ENCODE measurements around the gene IFI30. TPM values are rescaled to one million over a fixed set of nuclear protein-coding genes. Genes with fewer than 3 reads are reported as not detected.

The IFI30 gene
- polyA plus RNA-seq, 3 donors, result 3,608 to 6,022 (median 4,550) TPM

DNA sequence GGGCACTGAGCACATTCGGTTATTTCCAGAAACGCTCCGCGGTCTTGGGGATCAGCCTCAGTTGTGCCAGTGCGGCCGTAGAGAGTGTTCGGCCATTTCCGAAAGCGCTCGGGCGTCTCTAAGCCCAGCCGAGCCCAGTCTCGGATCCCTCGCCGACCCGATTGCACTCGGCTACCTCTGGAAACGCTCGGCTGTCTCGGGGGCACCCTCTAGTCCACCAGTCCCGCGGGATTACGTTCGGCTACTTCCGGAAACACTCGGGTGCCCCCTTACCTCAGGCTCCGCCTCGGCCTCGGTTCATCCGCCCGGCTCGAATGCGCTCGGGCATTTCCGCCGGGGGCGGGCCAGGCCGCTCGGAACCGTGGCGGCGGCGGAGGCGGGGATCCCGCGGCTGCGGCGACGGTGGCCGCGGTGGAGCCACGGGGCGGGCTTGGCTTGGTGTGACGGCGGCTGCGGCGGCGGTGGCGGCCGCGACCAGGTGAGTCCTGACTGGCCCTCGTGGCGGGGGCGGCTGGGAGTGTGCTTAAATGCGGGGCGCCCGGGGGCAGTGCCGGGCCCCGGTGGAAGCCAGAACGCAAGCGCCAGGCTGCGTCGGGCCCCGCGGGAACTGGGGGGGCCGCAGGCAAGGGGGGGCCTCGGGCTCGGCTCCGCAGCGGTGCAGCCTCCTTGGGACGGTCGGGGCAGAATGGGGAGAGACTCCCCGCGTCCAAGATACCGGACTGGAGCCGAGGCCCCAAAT lies 20.6 kb upstream of the IFI30 start, which contains the start of gene PIK3R2:
TSS of gene PIK3R2 (plus strand) at position 347 of the 739 bp plus-strand sequence. CDS start 2,717 bp downstream, outside the sequence.
- intact Hi-C loops (cut with micrococcal nuclease), result loop anchor here (5.0 to 10.0 kb wide), 4 partner anchors 36 to 146 kb away; partner anchors contain the start of genes ARRDC2 (in 1 of the 2), MPV17L2 (in 1 of the 2) and RAB3A (in 1 of the 2)
- Histone ChIP-seq H3K27me3 (ENCODE audit: control insufficient read depth in 2 of 2, insufficient read depth in 2 of 2, low read length in 2 of 2) (no peaks in the 10 kb centered on the region), H3K79me2 (ENCODE audit: insufficient read depth, low read length) (peaks cover 13% of the 10 kb centered on the region), H4K20me1 (ENCODE audit: insufficient read depth, low read length) (peaks cover 37% of the 10 kb centered on the region), H3K9ac (ENCODE audit: insufficient read depth, low read length, poor library complexity, severe bottlenecking) (peak within 1 kb of the TSS; percentile 95), H2AFZ (ENCODE audit: insufficient read depth, low read depth, low read length, poor library complexity, severe bottlenecking) (peak within 1 kb of the TSS; percentile 91), H3K4me2 (replicated peaks; ENCODE audit: extremely low read depth, low read length, poor library complexity, severe bottlenecking) (peak within 1 kb of the TSS; percentile 98), H3K36me3 (replicated peaks in 1 of 2; ENCODE audit: control insufficient read depth in 1 of 2, insufficient read depth in 2 of 2, low read length in 2 of 2) (peaks cover 26 to 37% of the 10 kb centered on the region in 2 donors), H3K4me1 (ENCODE audit: control insufficient read depth in 1 of 2, insufficient read depth in 2 of 2, low read length in 2 of 2) (peaks cover 31 to 44% of the 10 kb centered on the region in 2 donors), H3K9me3 (replicated peaks in 1 of 2; ENCODE audit: control insufficient read depth in 1 of 2, insufficient read depth in 1 of 2, low read length in 2 of 2) (no peaks in the 10 kb centered on the region), H3K4me3 (replicated peaks in 1 of 3; ENCODE audit: low read depth in 2 of 3, low read length in 3 of 3) (peak within 1 kb of the TSS; percentile 65 to 92 (median 89)), H3K27ac (ENCODE audit: low read depth in 1 of 2, low read length in 2 of 2) (peak within 1 kb of the TSS; percentile 94 to 100)
- DNase-seq, result peak; percentile 96 to 98 (median 96)
- Mint-ChIP-seq H3K27me3 (ENCODE audit: low read depth in 3 of 3) (peaks cover 0 to 2% (median 1%) of the 10 kb centered on the region in 3 donors), H3K27ac (peak within 1 kb of the TSS; percentile 95 to 99 (median 97)), H3K36me3 (peaks cover 21 to 39% of the 10 kb centered on the region in 2 donors), H3K4me3 (peak within 1 kb of the TSS; percentile 87 to 93), H3K9me3 (peaks cover 0 to 1% (median 0%) of the 10 kb centered on the region in 7 donors), H3K4me1 (peaks cover 37% of the 10 kb centered on the region)
- WGBS (ENCODE audit: insufficient coverage), result under 1% methylated on average over 86 of the region's 86 CpGs
- TF ChIP-seq, protein P1, sequence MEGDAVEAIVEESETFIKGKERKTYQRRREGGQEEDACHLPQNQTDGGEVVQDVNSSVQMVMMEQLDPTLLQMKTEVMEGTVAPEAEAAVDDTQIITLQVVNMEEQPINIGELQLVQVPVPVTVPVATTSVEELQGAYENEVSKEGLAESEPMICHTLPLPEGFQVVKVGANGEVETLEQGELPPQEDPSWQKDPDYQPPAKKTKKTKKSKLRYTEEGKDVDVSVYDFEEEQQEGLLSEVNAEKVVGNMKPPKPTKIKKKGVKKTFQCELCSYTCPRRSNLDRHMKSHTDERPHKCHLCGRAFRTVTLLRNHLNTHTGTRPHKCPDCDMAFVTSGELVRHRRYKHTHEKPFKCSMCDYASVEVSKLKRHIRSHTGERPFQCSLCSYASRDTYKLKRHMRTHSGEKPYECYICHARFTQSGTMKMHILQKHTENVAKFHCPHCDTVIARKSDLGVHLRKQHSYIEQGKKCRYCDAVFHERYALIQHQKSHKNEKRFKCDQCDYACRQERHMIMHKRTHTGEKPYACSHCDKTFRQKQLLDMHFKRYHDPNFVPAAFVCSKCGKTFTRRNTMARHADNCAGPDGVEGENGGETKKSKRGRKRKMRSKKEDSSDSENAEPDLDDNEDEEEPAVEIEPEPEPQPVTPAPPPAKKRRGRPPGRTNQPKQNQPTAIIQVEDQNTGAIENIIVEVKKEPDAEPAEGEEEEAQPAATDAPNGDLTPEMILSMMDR (IDR thresholded peaks at IDR 0.05), result peak; percentile 43

DNA sequence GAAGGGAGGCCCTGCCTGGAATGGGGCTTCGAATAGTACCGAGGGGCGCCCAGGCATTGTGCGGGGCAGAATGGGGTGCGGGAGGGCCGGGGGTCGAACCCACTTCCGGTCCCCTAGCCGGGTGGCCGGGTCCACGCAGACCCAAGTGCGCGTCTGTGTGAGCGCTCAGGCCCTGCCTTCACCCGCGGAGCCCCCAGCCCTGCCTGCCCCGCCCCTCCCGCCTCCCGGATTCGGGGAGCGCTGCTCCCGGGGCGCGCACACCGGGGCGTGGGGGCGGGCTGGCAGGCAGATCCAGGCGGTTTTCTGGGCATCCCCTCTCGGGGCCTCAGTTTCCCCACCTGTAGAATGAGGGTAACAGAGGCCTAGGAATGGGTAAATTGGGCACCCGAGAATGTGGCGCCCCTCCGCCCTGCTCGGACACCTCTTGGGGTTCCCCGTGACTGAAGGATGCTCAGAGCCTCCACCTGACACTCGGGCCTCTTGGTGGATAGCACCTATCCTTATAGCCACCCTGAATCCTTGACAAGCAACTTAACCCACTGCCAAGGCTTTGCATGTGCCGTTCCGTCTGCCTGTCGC lies 20.0 kb upstream of the IFI30 start:
- peaks cover 23 to 30% of the 10 kb centered on the region in 2 donors for H3K36me3 ChIP-seq (replicated peaks in 1 of 2; ENCODE audit: control insufficient read depth in 1 of 2, insufficient read depth in 2 of 2, low read length in 2 of 2)
- H3K27ac Mint-ChIP-seq, result peak overlapping the region in 3 of 7 donors; percentile 57 to 70 (median 64)
- H3K9me3 Mint-ChIP-seq, result no peaks in the 10 kb centered on the region
- intact Hi-C loops (cut with micrococcal nuclease), result loop anchor here (5.0 to 10.0 kb wide), 4 partner anchors 36 to 146 kb away; partner anchors contain the start of genes ARRDC2 (in 1 of the 2), MPV17L2 (in 1 of the 2) and RAB3A (in 1 of the 2)
- peak overlapping the region; percentile 87 to 90 for H3K4me3 Mint-ChIP-seq
- peak overlapping the region; percentile 91 for H2AFZ ChIP-seq (ENCODE audit: insufficient read depth, low read depth, low read length, poor library complexity, severe bottlenecking)
- peaks cover 37% of the 10 kb centered on the region for H3K4me1 Mint-ChIP-seq
- H3K79me2 ChIP-seq (ENCODE audit: insufficient read depth, low read length), result peaks cover 13% of the 10 kb centered on the region
- H3K27me3 Mint-ChIP-seq (ENCODE audit: low read depth in 3 of 3), result peaks cover 0 to 2% (median 1%) of the 10 kb centered on the region in 3 donors
- H3K36me3 Mint-ChIP-seq, result peaks cover 14 to 32% of the 10 kb centered on the region in 2 donors
- peaks cover 31 to 44% of the 10 kb centered on the region in 2 donors for H3K4me1 ChIP-seq (ENCODE audit: control insufficient read depth in 1 of 2, insufficient read depth in 2 of 2, low read length in 2 of 2)
- TF ChIP-seq, protein P1 (IDR thresholded peaks at IDR 0.05), result no peak
- WGBS (ENCODE audit: insufficient coverage), result 2% methylated on average over 32 of the region's 38 CpGs
- peak overlapping the region in 1 of 2 donors; percentile 94 for H3K27ac ChIP-seq (ENCODE audit: low read depth in 1 of 2, low read length in 2 of 2)
- peak overlapping the region; percentile 65 to 92 (median 67) for H3K4me3 ChIP-seq (replicated peaks in 1 of 3; ENCODE audit: low read depth in 2 of 3, low read length in 3 of 3)
- H4K20me1 ChIP-seq (ENCODE audit: insufficient read depth, low read length), result peaks cover 37% of the 10 kb centered on the region
- DNase-seq, result no peak
- H3K9ac ChIP-seq (ENCODE audit: insufficient read depth, low read length, poor library complexity, severe bottlenecking), result peak overlapping the region; percentile 95
- H3K27me3 ChIP-seq (ENCODE audit: control insufficient read depth in 2 of 2, insufficient read depth in 2 of 2, low read length in 2 of 2), result no peaks in the 10 kb centered on the region
- no peaks in the 10 kb centered on the region for H3K9me3 ChIP-seq (replicated peaks in 1 of 2; ENCODE audit: control insufficient read depth in 1 of 2, insufficient read depth in 1 of 2, low read length in 2 of 2)
- peak overlapping the region; percentile 98 for H3K4me2 ChIP-seq (replicated peaks; ENCODE audit: extremely low read depth, low read length, poor library complexity, severe bottlenecking)

Measured in CD14-positive monocyte (primary cell).